Activated B cell treated with CpG ODN at 0.5 μM for 24 hours (primary cell): ENCODE data around the gene LRAT. TPM values are rescaled to one million over a fixed set of nuclear protein-coding genes. Genes with fewer than 3 reads are reported as not detected.

Experiments
- ATAC-seq: fragments of 200-7000 bp; cut with Tn5 transposase; one replicate; pipeline ENCODE4 v1.10.0; 2021; ENCODE audit warnings: low read depth, mild to moderate bottlenecking, moderate library complexity
- CTCF ChIA-PET: fragments of 350-600 bp; sonication (Branson Sonifier 250); formaldehyde crosslinking; loops from one replicate; lab custom pipeline; 2021; ENCODE audit warnings: antibody characterized with exemption; lab: Charles Lee
- POLR2A ChIA-PET: fragments of 350-600 bp; sonication (Branson Sonifier 250); formaldehyde crosslinking; loops from one replicate; lab custom pipeline; 2021; ENCODE audit warnings: antibody characterized with exemption; lab: Charles Lee
- DNase-seq: peaks from one replicate; pipeline ENCODE4 v3.0.0; 2022
- H3K27ac Mint-ChIP-seq: one replicate; pipeline ENCODE4 v1.8.0; 2020; ENCODE audit warnings: mixed read lengths
- H3K27me3 Mint-ChIP-seq: one replicate; pipeline ENCODE4 v1.8.0; 2021; ENCODE audit warnings: mixed read lengths
- H3K36me3 Mint-ChIP-seq: one replicate; pipeline ENCODE4 v1.8.0; 2021; ENCODE audit warnings: low read depth, mixed read lengths
- H3K4me1 Mint-ChIP-seq: one replicate; pipeline ENCODE4 v1.8.0; 2021; ENCODE audit warnings: mixed read lengths
- H3K4me3 Mint-ChIP-seq: one replicate; pipeline ENCODE4 v1.8.0; 2020; ENCODE audit warnings: mild to moderate bottlenecking, mixed read lengths
- H3K9me3 Mint-ChIP-seq: one replicate; pipeline ENCODE4 v1.8.0; 2020; ENCODE audit warnings: mixed read lengths
- intact Hi-C: fragments of 100-400 bp; cut with micrococcal nuclease; formaldehyde crosslinking; loops from one replicate; pipeline ENCODE4 v1.15.1; 2024
- total RNA-seq: library from RNA; stranded (reverse); gene quantifications from 2 replicates; pipeline ENCODE4 v1.2.3, GENCODE V29; 2022
- TF ChIP-seq, protein P1 (sequence below): fragments of 200-600 bp; IDR thresholded peaks from one replicate; pipeline ENCODE4 v1.8.0; 2022; ENCODE audit warnings: antibody characterized with exemption, mild to moderate bottlenecking

Gene LRAT
- total RNA-seq, 1 donor from 2014 or later: not detected

DNA sequence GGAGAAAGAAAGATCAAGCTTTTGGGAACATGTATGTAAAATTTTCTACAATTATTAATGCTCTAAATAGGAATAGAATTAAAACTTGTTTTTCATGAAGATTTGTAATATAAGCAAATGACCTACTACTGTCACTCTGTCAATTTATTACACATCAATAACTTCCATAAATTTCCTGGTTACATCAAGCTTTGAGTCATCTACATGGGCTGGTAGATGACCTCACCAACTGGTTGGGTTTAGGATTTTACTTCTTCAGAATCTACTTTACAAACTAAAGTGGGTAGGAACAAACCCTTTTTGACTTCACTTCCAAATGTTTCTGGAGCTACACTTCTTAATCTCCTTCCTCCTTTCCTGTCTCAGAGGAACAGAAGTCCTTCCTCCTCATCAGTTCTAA is 12.0 kb upstream of the LRAT start:
- intact Hi-C loops: no loop called here
- DNase-seq (no peak), ATAC-seq (no peak)
- Mint-ChIP-seq H3K27me3 (peaks cover 2% of the 10 kb centered on the region), H3K27ac (no peak overlapping the region), H3K36me3 (no peaks in the 10 kb centered on the region), H3K4me1 (no peaks in the 10 kb centered on the region), H3K4me3 (no peak overlapping the region), H3K9me3 (no peaks in the 10 kb centered on the region)
- POLR2A ChIA-PET: no interaction called here
- TF ChIP-seq, protein P1, sequence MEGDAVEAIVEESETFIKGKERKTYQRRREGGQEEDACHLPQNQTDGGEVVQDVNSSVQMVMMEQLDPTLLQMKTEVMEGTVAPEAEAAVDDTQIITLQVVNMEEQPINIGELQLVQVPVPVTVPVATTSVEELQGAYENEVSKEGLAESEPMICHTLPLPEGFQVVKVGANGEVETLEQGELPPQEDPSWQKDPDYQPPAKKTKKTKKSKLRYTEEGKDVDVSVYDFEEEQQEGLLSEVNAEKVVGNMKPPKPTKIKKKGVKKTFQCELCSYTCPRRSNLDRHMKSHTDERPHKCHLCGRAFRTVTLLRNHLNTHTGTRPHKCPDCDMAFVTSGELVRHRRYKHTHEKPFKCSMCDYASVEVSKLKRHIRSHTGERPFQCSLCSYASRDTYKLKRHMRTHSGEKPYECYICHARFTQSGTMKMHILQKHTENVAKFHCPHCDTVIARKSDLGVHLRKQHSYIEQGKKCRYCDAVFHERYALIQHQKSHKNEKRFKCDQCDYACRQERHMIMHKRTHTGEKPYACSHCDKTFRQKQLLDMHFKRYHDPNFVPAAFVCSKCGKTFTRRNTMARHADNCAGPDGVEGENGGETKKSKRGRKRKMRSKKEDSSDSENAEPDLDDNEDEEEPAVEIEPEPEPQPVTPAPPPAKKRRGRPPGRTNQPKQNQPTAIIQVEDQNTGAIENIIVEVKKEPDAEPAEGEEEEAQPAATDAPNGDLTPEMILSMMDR: no peak
- CTCF ChIA-PET: no interaction called here

DNA sequence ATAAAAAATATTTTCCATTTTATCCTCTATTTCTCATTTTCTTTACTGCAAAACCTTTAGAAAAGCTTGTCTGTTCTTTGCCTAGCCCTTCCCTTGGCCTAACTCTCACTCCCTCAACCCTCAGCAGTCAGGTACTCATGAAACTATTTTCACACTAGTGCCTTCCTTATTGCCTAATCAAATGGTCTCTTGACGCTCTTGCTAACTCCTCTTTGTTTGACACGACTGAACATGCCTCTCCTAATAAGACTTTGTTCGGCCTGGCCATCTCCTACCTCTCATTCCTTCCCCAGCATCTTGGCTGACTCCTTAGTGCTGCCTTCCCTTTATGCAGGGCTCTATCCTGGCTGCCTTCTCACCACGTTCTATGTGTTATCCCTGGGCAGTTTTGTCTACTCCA is 11.1 kb upstream of the LRAT start:
- H3K27me3 Mint-ChIP-seq: peaks cover 2% of the 10 kb centered on the region
- CTCF ChIA-PET: no interaction called here

DNA sequence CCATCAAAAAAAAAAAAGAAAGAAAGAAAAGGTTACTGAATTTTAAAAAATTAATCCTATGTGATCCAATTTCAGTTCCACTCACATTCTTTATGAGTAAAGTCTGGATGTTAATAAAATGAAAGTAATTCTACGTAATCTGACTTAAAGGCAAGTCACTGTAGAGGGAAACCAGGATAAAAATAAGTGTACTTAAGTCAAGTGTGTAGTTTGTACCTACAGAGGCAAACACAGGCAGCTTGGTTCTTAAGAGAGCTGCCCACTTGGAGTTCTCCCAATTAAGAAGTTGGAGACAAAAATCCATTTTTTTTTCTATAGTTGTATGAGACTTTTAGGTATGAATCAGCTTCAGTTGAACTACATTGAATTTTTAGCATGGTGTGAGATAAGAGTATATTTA is 7.0 kb upstream of the LRAT start:
- no peak overlapping the region for H3K4me3 Mint-ChIP-seq
- intact Hi-C loops: no loop called here
- H3K27me3 Mint-ChIP-seq: peaks cover 20% of the 10 kb centered on the region
- no peaks in the 10 kb centered on the region for H3K36me3 Mint-ChIP-seq
- POLR2A ChIA-PET: no interaction called here
- no peak overlapping the region for H3K27ac Mint-ChIP-seq
- TF ChIP-seq, protein P1: no peak
- DNase-seq: no peak
- H3K4me1 Mint-ChIP-seq: peaks cover under 1% of the 10 kb centered on the region
- ATAC-seq: no peak
- CTCF ChIA-PET: no interaction called here
- H3K9me3 Mint-ChIP-seq: no peaks in the 10 kb centered on the region

More for the DNA sequence above, 11.1 kb upstream of the LRAT start:
- Mint-ChIP-seq H3K36me3 (no peaks in the 10 kb centered on the region), H3K4me3 (no peak overlapping the region), H3K9me3 (no peaks in the 10 kb centered on the region), H3K27ac (no peak overlapping the region), H3K4me1 (no peaks in the 10 kb centered on the region)
- TF ChIP-seq, protein P1: no peak
- POLR2A ChIA-PET: no interaction called here
- intact Hi-C loops: no loop called here
- no peak for DNase-seq
- ATAC-seq: no peak

DNA sequence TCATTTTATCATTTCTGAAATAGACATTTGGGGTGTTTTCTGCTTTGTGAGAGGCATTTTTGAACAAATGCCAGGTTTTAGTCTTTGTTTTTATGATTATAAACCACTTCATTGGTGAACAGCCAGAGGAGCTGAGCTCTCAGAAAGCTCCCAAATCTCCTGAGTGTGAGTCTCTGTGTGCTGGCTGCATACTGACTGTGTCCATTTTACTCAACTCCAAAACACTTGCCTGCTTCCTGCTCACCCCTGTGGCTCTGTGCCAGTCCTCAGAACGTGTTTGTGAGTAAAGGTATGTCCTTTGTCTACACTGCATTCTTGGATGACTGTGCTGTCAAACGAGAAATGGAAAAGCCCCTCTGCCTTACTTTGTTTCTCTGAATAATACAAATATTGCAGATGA is 5.4 kb upstream of the LRAT start:
- Mint-ChIP-seq H3K27ac (no peak overlapping the region), H3K36me3 (no peaks in the 10 kb centered on the region), H3K27me3 (peaks cover 30% of the 10 kb centered on the region), H3K9me3 (no peaks in the 10 kb centered on the region), H3K4me1 (peaks cover 13% of the 10 kb centered on the region), H3K4me3 (no peak overlapping the region)
- POLR2A ChIA-PET: no interaction called here
- TF ChIP-seq, protein P1: no peak
- DNase-seq (no peak), ATAC-seq (no peak)
- CTCF ChIA-PET: no interaction called here
- intact Hi-C loops: no loop called here

DNA sequence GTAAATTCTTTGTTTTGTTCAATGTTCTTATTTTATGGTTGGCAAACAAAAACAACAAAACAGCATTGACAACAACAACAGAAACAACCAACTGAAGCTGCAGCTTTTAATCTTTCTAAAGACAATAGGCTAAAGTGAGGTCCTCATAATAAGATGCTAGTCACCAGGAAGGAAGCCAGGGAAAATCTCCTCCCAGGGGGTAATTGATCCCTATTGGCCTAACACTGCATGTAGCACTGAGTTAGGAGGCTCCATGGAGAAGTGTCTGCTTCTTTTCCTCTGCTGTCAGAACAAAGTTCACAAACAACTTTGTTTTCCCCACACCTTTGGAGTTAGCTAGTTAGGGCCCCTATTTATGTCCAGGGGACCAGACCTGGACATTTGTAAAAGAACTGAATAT is 4.7 kb upstream of the LRAT start:
- Mint-ChIP-seq H3K9me3 (no peaks in the 10 kb centered on the region), H3K27me3 (peaks cover 35% of the 10 kb centered on the region), H3K27ac (no peak overlapping the region), H3K4me1 (peaks cover 16% of the 10 kb centered on the region), H3K36me3 (no peaks in the 10 kb centered on the region), H3K4me3 (no peak overlapping the region)
- intact Hi-C loops: no loop called here
- ATAC-seq (no peak), DNase-seq (no peak)
- CTCF ChIA-PET: no interaction called here
- POLR2A ChIA-PET: no interaction called here
- TF ChIP-seq, protein P1: no peak
